ENCODE results near the gene NDUFAF7.
"Not testable (repeated sequence)": the region's sequence is repeated elsewhere in the genome, so short reads cannot be mapped to it uniquely, and the experiment has no call there.

Gene NDUFAF7, protein sequence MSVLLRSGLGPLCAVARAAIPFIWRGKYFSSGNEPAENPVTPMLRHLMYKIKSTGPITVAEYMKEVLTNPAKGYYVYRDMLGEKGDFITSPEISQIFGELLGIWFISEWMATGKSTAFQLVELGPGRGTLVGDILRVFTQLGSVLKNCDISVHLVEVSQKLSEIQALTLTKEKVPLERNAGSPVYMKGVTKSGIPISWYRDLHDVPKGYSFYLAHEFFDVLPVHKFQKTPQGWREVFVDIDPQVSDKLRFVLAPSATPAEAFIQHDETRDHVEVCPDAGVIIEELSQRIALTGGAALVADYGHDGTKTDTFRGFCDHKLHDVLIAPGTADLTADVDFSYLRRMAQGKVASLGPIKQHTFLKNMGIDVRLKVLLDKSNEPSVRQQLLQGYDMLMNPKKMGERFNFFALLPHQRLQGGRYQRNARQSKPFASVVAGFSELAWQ

DNA sequence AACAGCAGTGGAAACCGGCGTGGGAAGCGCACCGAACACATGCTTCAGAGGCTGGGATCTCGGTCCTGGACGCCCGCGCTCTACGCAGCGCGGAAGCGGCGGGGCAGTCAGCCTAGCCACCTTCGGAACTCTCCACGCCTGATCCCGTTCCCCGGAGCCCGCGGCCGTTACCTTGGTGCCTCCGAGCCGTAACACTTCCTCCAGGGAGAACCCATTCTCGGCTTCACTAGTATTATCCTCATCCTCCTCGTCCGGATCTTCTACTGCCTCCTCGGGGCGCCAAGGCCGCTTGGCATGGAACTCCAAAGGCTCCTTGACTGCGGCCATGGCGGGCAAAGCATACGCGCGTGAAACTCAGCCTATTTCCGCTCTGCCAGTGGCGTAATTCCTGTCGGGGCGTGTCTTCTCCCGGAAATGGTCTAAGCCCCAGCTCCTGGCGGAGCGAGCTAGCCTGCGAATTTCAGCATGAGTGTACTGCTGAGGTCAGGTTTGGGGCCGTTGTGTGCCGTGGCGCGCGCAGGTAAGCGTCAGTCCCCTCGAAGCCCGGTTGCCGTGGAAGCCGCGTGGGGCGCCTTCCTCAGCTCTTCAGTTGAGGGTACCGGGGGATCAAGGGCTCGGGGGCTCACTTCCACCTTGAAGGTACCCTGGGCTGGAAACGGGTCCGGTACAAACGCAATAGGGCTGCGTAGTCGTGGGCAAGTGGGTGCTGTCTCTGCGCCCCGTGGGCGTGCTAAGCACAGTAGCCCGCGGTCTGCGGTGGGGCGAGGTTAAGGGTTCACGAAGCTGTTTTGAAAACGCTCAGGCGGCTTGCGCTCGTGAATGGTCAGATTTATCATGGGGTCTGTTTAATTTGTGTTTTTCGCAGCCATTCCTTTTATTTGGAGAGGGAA is at the start of gene NDUFAF7, which contains the start of gene CEBPZ:
NDUFAF7 (plus strand) TSS at position 418 of the 890 bp plus-strand sequence; CDS start at position 466, 48 bp downstream.
CEBPZ (minus strand) TSS at position 356 of the 890 bp plus-strand sequence; CDS start at position 327, 29 bp downstream.
- no peak for FAIRE-seq

DNA sequence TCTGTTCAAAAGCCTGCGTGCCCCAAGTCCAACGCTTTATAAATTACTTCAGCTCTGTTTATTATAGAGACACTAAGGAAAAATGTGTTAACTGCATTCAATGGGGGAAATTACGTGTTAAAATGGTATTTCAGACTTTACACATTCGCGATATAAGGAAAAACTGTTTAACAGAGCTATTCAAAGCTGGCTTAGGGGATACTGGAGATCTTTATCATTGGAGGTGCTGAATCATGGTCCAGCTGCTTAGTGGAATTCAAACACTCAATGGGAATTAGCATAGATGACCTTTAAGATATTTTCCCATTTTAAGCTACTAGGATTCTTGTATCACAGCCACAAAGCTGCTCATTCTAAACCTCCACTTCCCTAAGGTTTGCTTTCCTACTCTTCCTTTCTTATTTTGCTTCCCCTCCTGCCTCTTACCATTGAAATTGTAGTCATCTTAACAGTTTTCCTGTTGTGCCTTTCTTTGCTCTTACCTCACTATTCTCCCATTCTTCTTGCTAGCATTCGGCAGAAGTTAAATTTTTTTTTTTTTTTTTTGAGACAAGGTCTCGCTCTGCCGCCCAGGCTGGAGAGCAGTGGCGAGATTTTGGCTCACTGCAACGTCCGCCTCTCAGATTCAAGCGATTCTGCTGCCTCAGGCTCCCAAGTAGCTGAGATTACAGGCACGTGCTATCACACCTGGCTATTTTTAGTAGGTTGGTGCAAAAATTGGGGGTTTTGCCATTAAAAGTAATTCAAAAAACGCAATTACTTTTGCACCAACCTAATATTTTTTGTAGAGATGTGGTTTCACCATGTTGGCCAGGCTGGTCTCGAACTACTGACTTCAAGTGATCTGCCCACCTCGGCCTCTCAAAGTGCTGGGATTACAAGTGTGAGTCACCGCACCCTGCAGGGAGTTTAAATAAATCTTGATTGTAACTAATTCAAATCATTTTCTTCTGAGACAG is 49.5 kb upstream of the NDUFAF7 start:
- no peak for FAIRE-seq

DNA sequence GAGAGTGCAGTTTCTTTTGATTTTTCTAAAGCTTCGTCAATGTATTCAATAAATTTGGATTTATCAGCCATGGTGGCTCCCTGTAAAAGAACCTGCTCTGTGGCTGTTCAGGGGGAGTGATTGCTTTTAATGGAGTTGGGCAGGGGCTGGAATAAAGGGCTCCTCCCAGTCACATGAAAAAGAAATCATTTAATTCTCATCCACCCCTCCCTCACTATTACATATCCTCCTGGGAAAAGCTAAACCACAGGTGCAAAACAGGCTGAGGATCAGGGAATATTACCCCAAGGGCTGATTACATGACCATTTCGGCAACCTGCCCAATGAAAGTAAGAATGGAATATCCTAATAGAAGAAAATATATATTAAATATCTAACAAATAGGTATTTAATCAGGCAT is 42.9 kb upstream of the NDUFAF7 start, which contains the start of gene SULT6B1:
SULT6B1 (minus strand) TSS at position 101 of the 400 bp plus-strand sequence; CDS start at position 71, 30 bp downstream.
- no peak for FAIRE-seq

DNA sequence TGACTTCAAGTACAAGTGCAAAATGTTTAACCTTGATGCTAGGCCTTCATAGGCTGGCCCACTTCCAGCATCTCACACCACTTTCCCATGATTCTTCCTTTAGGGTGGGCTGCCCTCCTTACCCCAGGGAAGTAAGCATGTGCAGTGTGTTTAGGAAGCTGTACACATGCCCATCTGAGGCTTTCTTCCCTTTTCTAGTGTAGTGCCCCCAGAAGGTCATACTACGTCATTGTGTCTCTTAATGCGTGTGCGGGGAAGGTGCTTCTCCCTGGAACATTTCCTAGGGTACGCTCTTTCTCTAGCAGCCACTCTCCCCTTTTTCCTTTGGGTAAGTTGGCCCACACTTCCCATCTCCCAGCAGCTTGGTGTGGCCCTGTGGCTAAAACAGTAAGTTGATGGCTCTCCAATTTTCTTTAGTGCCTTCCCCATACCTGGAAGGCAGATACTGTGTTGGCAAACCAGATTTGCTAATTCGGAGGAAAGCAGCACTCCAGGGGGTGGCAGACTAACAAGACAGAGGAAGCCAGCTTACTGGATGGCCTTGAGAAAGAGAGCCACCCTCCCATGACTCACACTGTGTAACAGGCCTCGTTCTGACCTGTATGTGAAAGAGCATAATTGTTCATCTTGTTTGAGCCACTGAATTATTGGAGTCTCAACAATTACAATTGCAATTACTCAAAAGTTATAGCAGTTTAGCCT is 41.9 kb upstream of the NDUFAF7 start:
- no peak for FAIRE-seq

DNA sequence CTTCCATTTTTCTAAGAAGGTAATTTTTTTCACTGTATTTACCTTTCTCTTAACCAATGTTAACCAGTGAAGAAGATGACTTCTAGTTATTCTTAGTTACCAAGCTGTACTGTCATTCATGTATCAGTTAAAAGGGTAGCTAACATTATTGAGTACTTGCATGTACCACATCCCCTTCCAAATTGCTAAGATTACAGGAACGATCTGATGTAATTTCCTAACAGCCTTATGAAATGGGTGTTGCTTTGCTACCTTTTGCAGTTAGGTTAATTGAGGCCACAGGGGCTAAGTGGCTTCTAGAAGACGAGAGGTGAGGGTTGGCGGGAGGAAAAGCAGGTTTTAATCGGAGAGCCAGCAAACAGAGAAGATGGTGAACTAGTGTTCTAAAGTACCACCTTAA is 41.2 kb upstream of the NDUFAF7 start:
- FAIRE-seq = no peak

DNA sequence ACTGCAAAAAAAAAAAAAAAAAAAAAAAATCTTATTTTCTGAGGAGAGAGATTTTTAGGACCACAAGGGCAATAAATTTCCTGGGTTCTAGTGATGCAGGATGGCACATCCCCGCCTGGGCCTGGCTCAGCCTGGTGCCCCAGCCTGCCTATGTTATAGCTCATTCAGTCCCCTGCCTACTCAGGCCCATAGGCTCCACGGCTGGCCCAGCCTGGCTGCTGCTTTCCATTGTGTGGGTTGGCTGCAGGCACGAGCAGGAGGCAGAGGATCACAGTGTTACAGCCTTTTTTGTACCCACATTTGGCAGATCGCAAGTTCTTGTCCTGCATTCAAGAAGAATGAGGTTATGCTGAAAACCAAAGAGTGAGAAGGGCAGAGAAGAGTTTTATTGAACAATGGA is 40.2 kb upstream of the NDUFAF7 start:
- FAIRE-seq = no peak

DNA sequence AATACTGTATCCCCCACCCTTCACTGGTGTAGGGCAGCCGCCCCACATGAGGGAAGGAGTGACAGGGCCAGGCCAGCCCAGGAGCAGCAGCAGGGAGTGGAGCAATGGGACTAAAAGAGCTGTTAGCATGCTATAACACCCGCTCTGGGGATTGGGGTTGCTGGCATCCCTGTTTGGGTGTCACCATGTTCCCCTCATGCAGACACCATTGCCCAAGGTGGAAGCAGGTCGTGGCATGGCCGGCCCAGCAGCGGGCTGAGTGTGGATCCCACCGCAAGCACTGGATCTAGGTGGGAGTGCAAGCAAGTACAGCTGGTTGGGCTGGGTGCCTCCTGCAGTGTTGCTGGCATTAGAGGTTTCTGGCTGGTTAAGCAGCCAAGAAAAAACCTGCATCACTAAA is 39.7 kb upstream of the NDUFAF7 start:
- FAIRE-seq = no peak

DNA sequence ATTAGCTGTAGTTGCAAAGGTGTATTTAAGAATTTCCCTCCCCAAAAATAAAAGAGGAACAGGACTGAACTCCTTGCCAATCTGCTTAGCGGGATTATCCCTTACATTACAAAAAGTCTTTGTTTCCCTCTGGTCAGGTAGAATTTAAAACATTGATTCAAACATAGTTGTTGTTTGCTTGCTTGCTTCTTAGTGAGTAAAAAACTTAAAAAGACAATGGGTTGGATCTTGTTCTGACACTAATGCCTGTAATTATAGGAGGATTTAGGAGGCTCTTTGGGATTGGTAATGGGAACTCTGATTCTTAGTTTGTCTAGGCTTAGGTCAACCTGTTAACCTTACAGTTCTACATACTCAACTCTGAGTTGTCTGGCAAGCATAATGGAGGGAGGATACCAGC is 38.9 kb upstream of the NDUFAF7 start:
- no peak for FAIRE-seq

DNA sequence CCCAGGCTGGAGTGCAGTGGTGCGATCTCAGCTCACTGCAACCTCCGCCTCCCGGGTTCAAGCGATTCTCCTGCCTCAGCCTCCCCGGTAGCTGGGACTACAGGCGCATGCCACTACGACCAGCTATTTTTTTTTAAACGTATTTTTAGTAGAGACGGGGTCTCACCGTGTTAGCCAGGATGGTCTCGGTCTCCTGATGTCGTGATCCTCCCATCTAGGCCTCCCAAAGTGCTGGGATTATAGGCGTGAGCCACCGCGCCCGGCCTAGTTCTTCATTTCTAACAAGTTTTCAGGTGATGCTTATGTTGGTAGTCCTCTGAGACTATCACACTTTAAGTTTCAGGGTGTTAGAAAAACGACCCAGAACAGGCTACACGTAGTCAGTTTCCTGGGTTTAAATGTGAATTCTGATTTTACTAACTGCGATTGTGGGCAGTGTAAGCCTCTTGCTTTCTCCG is 35.6 kb upstream of the NDUFAF7 start:
- FAIRE-seq = not testable (repeated sequence)

DNA sequence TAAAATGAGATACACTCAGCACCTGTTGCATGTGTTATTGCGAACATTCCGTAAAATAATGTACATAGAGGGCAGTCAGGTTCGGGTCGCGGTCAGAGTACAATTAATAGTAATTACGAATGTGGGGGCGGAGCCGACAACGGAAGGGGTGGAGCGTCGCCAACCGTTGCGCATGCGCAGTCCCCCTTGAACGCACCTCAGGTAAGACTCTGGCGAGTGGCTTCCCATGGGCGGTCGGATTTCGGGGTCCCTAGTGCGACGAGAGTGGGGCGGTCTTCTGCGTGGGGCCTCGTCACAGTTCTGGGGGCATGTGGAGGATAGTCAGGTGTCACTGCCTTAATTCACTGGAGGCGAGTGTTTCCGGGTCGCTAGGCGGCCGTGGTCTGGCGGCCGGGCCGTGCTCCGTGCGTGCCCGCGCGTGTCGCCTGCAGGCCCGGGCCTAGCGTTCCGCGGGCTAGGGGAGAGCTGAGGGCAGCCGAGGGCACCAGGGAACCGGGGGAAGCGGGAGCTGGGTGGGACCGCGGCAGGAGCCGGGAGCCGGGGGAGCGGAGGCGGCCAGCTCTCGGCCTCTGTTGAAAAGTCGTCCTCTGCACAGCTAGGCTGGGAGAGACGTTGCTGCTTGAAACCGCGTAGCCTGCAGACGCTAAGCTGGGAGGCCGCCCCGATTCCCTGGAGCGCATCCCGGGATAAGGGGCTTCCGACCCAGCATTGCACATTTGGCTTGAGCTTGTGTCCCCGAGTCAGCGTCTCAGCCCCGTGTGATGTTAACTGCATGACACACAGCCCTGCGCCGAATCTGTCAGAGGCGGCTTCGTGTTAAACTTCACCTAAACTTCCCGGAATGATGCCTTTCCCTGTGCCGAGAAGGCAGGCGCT is 34.9 kb upstream of the NDUFAF7 start, which contains the start of gene CEBPZOS:
CEBPZOS (plus strand) TSS at position 177 of the 876 bp plus-strand sequence. CDS start 3,209 bp downstream, outside the sequence.
- no peak for FAIRE-seq

DNA sequence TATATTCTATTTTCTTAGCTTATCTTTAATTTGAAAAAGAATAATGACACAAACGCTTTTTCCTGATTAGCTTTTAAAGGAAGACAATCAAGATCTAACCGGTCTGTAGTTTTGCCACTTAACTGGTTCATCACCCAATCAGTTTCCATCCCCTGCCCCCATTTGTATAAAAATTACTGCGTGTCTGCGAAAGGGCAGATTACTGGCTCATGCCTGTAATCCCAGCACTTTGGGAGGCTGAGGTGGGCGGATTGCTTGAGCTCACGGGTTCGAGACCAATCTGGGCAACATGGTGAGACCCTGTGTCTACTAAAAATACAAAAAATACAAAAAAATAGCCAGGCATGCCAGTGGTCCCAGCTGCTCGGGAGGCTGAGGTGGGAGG is 32.8 kb upstream of the NDUFAF7 start:
- FAIRE-seq = no peak

DNA sequence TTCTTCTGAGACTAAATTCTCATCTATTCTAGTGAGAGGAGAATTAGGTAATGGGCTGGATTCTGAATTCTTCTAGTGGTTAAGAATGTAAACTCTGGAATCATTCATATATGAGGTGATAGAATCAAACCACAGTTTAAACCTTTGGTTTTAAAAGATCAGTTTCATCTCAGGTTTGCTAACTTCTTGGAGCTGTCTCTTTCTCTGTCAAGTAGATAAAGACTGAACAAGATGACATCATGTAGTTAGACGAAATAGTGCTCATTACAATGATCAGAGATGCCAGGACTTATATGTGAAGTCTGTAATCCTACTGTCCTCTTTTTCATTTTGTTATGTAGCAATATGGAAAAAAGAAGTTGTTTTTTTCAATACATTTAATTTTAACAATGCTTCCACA is 30.2 kb upstream of the NDUFAF7 start:
- no peak for FAIRE-seq

DNA sequence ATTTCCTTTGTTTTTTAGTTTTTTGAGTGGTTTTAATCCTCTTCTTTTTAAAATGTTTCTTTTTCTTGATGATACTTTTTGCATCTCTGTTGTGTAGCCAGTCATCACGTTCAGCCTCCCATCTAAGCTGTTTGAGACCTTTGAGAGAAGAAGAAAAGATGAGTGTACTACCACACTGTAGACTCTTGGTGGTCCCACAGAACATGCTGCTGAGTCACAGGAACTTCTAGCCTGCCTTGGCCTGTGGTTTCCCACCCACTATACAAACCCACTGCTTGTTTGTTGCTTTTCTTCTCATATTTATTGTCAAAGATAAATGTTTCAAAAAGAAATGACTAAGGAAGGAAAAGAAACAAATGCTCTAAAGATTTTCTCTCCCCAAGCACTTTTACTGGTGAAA is 29.7 kb upstream of the NDUFAF7 start:
- no peak for FAIRE-seq

DNA sequence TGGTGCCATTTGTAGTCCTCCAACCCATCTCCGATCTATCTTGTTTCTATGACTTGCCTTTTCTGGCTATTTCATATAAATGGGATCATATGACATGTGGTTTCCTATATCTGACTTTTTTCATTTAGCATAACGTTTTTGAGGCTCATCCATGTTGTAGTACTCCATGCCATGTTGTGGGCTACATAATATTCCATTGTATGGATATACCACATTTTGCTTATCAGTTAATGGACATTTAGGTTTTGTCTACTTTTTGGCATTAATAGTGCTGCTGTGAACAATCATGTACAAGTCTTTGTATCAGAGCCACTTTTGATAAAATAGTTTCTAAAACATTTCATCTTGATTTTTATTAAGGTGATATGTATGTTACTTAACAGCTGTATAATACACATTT is 27.8 kb upstream of the NDUFAF7 start:
- no peak for FAIRE-seq

DNA sequence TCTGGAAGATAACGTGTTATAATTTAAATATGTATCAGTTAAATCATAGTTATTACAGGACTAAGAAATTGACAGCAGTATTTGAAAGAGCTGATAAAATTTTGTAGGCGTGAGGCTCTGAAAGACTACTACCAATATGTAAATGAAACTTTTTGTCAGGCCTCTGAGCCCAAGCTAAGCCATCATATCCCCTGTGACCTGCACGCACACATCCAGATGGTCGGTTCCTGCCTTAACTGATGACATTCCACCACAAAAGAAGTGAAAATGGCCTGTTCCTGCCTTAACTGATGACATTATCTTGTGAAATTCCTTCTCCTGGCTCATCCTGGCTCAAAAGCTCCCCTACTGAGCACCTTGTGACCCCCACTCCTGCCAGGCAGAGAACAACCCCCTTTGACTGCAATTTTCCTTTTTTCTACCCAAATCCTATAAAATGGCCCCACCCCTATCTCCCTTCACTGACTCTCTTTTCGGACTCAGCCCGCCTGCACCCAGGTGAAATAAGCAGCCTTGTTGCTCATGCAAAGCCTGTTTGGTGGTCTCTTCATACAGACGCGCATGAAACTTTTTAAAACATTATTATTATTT is 26.3 kb upstream of the NDUFAF7 start:
- FAIRE-seq = not testable (repeated sequence)

DNA sequence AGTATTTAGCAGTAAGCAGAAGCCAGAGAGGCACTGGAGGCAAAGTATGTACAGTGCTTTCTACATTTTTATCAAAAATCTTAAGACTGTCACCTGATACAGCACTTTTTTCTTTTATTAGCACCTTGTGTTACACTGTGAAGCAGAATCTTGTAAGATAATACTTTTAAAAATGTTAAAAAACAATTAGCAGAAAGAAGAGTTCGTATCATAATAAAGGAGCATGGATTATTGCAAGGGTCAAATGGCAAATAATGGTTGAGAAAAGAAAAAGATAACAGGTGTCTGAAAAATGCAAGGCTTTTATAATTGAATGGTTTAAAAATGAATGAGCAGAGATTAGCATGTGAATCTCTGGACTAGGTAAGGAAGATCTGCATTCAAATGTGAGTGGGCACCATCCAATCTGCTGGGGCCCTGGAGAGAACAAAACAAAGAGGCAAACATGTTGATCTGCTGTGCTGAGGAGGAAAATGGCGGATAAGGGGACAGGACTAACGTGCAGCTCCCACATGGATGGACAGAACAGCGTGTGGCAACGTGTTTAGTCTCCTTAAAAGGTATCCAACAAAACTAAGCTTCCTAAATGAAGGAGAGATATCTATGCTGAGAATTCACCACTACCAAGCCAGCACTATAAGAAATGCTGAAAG is 25.6 kb upstream of the NDUFAF7 start:
- FAIRE-seq = no peak

DNA sequence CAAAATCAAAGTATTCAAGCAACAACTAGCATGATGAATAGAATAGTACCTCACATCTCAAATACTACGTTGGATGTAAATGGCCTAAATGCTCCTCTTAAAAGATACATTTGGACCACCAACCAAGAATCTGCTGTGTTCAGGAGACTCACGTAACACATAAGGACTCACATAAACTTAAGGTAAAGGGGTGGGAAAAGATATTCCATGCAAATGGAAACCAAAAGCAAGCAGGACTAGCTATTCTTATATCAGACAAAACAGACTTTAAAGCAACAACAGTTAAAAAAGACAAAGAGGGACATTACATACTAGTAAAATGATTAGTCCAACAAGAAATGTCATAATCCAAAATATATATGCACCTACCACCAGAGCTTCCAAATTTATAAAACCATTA is 24.7 kb upstream of the NDUFAF7 start:
- FAIRE-seq = not testable (repeated sequence)

DNA sequence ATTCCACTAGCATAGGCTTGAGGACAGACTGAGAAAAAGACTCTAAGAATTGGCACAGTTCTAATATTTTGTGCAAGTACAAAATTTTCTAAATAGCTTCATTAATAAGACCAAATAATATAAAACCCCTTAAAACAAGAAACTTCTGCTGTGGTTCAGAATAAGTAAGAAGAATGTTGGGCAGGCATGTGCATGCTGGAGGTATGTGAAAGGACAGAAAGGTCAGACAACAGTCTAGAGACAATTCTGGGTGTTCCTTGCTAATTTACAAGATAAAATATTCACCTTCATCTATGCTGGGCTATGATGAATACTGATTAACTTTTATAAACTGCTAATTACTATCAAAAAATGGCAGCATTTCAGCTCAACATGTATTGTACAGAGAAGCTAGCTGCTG is 20.2 kb upstream of the NDUFAF7 start:
- no peak for FAIRE-seq

DNA sequence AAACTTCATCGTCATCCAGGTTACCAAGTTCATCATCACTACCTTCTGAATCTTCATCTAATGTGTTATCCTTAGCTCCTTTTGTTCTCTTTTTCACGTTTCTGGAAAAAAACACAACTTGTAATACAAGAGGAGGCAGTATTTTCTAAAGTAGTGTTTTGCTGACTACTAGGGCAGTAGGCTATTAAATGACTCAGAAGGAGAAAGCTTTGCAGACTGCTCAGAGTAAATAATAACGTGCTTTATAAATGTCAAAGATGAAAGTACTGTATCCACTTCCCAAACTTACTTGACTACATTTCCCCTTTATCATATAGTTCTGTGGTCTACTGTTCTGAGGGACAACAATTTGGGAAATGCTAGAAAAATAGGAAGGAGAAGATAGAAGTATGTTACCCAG is 19.5 kb upstream of the NDUFAF7 start:
- no peak for FAIRE-seq

Measured in colon (tissue), 2 donors.